Activated CD8-positive, alpha-beta memory T cell treated with anti-CD3 and anti-CD28 coated beads for 1 hour (primary cell): ENCODE data around the gene VWA5B1.

Experiments used
- DNase-seq, 2 donors: peaks; one replicate each; pipeline ENCODE4 v3.0.0-alpha.2; 2020; ENCODE audit warnings: low read depth in 1 of 2; ENCODE audit errors: extremely low read depth in 1 of 2

The VWA5B1 gene

GRCh38 chr1:20359451-20360330 lies 69.0 kb downstream of the VWA5B1 start:
- DNase-seq = no peak

- no peak for DNase-seq
These were observed 70.7 kb downstream of the VWA5B1 start for GRCh38 chr1:20361401-20361800.

GRCh38 chr1:20361805-20362381 lies 71.2 kb downstream of the VWA5B1 start:
- DNase-seq = no peak

- DNase-seq = no peak
These were observed 72.2 kb downstream of the VWA5B1 start for GRCh38 chr1:20362856-20363255.

GRCh38 chr1:20365421-20366055 lies 74.9 kb downstream of the VWA5B1 start:
- DNase-seq = no peak

GRCh38 chr1:20366056-20366462 lies 75.4 kb downstream of the VWA5B1 start:
- DNase-seq = no peak

GRCh38 chr1:20366463-20367115 lies 75.9 kb downstream of the VWA5B1 start:
- DNase-seq = no peak

GRCh38 chr1:20367116-20367585 lies 76.5 kb downstream of the VWA5B1 start:
- DNase-seq = no peak

- DNase-seq = no peak
These were observed 77.0 kb downstream of the VWA5B1 start for GRCh38 chr1:20367626-20368025.

GRCh38 chr1:20368866-20369470 lies 78.3 kb downstream of the VWA5B1 start:
- no peak for DNase-seq

- no peak for DNase-seq
These were observed 80.0 kb downstream of the VWA5B1 start for GRCh38 chr1:20370698-20371097.

- no peak for DNase-seq
These were observed 80.7 kb downstream of the VWA5B1 start for GRCh38 chr1:20371411-20371810.

GRCh38 chr1:20371883-20372282 lies 81.2 kb downstream of the VWA5B1 start:
- no peak for DNase-seq

GRCh38 chr1:20372676-20373075 lies 82.0 kb downstream of the VWA5B1 start:
- no peak for DNase-seq

GRCh38 chr1:20373286-20373685 lies 82.6 kb downstream of the VWA5B1 start:
- no peak for DNase-seq

- no peak for DNase-seq
These were observed 83.1 kb downstream of the VWA5B1 start for GRCh38 chr1:20373764-20374163.

GRCh38 chr1:20375563-20375962 lies 84.9 kb downstream of the VWA5B1 start:
- DNase-seq = no peak

GRCh38 chr1:20376171-20376570 lies 85.5 kb downstream of the VWA5B1 start:
- no peak for DNase-seq

GRCh38 chr1:20376880-20377494 lies 86.3 kb downstream of the VWA5B1 start:
- DNase-seq = peak; percentile 2 to 30

GRCh38 chr1:20377516-20378270 lies 87.0 kb downstream of the VWA5B1 start:
- no peak for DNase-seq
